OCI-LY1 (cell line): Measurements from ENCODE around the gene SFXN4.

Source experiments
- CTCF ChIP-seq: fragments of 200-600 bp; sonication (generic), shearing (Covaris generic); IDR thresholded peaks from 2 replicates; pipeline ENCODE4 v1.5.1; 2017; ENCODE audit warnings: mild to moderate bottlenecking, antibody characterized with exemption, low read length, moderate library complexity, mixed read lengths
- EZH2 ChIP-seq: fragments of 200-600 bp; sonication (generic), shearing (Covaris generic); IDR thresholded peaks from 2 replicates; pipeline ENCODE4 v1.8.0; 2017; ENCODE audit warnings: borderline replicate concordance, mixed run types, mild to moderate bottlenecking, antibody characterized with exemption, low read length, moderate library complexity, mixed read lengths

GRCh38 chr10:119112056-119112455 lies 53.5 kb downstream of the SFXN4 start:
- TF ChIP-seq CTCF (no peak), EZH2 (no peak)
